GM19035 (cell line): ENCODE results near the gene RIPOR1.
"Not testable (repeated sequence)": the region's sequence is repeated elsewhere in the genome, so short reads cannot be mapped to it uniquely, and the experiment has no call there.

Source experiments
- ATAC-seq: cut with Tn5 transposase; IDR thresholded peaks from one replicate; pipeline ENCODE4 v1.9.1; 2021; ENCODE audit not compliant: unreplicated experiment

The RIPOR1 gene

DNA sequence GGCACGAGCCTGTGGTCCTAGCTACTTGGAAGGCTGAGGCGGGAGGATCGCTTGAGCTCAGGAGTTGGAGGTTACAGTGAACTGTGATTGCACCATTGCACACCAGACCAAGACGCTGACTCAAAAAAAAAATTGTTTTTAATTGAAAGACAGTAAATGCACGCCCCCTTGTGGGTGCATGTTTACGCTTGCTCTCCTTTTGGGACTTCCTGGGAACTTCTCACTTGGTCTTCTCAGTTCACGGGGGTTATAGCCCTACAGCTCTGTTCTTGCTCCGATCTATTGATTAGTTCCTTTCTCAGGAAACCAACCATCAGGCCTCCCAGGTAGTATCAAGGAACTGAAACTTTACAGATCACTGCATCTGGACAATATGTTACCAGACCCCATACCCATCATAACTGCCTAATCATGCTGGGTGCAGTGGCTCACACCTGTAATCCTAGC, 14.2 kb upstream of the RIPOR1 start:
- ATAC-seq, result no peak

DNA sequence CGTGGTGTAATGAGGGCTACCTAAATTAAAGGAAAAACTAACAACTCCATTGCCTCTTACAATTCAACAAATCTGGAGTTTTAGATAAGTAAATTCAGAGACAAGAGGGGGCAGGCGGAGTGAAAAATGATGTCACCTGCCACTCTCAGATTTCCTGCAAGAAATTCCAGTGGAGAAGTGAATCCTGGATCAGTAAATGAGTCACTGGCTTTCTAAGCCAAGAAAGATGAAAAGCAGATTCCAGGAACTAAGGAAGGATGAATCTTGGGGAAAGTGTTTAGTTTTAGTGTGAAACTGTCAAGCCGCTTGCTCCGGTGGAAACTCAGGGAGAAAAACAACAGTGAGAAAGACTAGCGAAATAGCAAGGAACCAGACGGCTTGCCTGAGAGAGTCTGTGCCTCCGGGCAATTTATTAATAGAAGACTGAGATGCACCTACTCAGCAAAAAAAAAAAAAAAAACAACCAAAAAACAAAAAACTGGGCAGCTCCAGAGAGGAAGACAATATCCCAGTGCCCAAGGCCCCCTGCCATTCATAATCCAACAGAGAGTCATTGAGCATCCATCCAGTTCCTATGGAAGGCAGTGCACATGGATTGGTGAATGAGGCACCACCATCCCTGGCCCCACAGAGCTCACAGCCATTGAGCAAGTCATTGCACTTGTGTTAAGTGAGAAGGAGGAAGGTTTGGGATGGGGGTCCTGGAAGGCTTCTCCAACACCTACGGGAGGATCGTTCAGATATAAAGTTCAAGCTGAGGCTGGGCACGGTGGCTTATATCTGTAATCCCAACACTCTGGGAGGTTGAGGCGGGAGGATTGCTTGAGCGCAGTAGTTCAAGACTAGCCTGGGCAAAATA, 12.1 kb upstream of the RIPOR1 start:
- ATAC-seq, result no peak

GRCh38 chr16:67517155-67517445, 11.5 kb upstream of the RIPOR1 start:
- no peak for ATAC-seq

GRCh38 chr16:67517661-67518423, 10.8 kb upstream of the RIPOR1 start:
- no peak for ATAC-seq

DNA sequence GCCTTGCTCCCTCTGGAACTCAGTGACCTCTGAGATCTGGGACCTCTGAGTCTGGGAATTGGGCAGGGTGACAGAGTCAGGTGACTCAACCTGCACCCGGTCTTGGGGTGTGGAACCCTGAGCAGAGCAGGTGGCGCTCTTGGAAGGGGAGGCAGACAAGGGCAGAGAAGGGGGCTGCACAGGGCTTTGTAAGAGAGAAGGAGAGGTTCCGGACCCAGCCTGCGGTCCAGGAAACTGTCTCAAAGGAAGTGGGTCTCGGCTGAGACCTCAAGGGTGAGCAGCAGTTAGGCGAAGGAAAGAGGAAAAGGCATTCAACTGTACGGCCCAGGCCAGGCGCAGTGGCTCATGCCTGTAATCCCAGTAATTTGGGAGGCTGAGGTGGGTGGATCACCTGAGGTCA, 10.0 kb upstream of the RIPOR1 start:
- ATAC-seq, result no peak

DNA sequence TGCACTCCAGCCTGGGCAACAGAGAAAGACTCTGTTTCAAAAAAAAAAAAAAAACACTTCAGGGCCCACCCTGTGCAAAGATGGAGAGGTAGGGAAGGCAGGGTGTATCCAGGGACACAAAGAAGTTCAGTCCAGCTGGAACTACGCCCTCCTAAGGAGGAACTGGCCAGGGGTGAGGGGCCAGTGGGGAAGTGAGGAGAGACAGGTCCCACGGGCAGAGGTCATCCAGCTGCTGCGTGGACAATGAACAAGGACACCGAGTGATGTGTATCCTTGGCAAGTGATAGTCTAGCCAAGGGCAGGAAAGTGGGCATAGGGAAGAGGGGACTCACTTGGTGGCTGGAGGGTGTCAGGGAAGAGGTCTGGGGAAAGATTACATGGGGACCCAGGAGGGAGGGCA, 9.4 kb upstream of the RIPOR1 start:
- no peak for ATAC-seq

DNA sequence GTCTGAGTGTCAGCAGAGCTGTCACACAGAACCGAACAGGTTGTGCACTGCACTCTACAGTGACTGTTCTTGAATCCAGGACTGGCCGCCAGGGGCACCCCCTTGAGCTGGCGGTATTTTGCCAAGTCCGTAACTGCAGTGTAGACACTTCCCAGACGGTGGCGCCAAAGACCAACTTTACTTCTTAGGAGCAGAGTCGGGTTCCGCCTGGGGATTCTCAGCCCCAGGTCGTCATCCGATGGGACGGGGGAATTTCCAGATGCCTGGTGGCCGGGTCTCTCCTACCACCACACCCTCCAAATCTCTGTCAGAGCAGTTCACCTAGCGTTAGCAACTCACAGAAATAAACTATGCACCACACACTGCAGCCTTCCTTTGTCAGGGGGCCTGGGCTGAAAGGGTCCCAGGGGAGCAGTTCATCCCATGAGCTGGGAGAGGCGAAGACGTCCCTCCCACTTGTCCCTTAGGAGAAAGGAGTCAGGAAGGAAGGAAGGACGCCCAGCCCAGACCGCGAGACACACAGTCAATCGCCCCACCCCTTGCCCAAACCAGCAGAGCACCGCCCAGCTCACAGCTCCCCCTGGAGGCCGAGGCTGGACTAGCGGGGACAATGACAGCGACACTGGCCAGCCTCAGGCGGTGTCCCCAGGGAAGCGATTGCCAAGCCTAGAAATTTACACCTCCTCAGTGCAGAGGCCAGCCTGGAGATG, 7.4 kb upstream of the RIPOR1 start:
- ATAC-seq, result peak; percentile 76

- no peak for ATAC-seq
Observed at GRCh38 chr16:67525176-67525860, 3.3 kb upstream of the RIPOR1 start.

- ATAC-seq, result no peak
Observed at GRCh38 chr16:67526149-67526791, 2.4 kb upstream of the RIPOR1 start.

DNA sequence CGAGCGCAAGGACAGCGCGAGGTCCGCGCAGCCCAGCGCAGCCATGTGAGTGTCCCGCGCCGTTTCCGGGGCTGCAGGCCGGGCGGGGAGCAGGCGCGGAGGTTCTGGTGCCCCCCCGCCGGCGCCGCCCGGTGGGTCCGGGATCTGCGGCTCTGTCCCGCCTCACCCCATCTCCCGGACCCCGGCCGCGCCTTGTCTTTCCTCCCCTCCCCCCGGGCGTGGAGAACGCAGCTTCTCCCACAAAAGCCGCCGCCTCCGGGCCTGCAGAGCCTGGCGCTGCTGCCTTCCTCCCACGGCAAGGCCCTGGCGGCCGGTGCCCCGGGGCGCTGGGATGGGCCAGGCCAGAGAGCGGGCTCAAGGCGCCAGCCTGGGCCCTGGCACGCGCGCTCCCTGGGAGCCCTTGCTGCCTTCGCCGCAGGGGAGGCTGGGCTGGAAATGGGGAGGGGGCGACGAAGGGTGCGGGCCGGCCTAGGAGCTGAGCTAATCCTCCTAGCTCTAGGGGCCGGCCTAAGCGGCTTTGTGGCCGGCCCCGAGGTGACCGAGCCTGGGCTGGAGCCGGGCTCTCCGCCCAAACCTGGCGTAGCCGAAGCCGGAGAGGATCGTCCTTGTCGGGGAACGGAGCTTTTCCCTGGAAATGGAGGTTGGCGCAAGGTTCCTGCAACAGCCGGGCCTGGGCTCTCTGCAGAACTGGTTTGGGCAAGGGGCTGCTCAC, 397 bp downstream of the RIPOR1 start:
- no peak for ATAC-seq

GRCh38 chr16:67529582-67530012, 968 bp downstream of the RIPOR1 start:
- no peak for ATAC-seq

DNA sequence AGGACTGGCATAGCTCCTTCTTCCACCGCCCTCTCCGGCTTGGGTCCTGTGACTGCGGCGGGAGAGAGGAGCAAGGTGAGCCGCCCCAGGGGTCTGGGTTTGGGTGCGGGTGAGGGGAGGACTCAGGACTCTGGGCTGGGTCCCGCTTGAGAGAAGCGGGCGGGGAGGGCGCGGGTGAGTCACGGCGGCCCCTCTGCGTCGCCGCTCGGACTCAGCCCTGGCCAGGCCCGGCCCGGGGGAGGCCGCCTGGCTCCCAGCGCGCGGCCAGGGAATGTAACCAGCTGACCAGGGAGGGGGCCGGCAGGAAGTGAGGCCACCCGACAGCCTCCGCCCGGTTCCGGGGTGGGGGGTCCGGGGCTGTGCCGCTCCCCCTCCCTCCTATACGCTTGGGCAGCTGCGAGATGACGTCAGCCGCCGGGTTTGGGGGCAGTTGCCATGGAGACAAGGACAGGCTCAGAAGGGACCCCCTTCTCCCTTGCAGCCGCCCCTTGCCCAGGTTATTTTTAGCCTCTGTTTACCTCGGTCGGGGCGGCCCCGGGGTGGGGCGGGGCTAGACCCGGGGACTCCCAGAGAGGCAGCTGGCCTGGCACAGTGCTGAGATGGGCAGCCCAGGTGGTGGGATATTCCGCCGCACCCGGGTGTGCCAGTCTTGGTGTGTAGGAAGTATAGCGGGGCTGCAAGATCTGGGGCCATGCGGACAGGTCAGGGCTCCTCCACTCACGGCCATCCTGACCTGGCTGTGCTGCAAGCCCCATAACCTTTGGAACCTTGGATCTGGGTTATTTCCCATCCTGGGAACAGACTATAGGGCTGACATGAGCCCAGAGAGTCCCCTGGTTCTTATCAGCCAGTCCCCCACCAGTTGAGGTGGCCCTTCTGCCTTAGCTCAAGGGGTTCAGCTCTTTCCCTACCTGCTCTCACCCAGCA, 1.6 kb downstream of the RIPOR1 start:
- no peak for ATAC-seq

DNA sequence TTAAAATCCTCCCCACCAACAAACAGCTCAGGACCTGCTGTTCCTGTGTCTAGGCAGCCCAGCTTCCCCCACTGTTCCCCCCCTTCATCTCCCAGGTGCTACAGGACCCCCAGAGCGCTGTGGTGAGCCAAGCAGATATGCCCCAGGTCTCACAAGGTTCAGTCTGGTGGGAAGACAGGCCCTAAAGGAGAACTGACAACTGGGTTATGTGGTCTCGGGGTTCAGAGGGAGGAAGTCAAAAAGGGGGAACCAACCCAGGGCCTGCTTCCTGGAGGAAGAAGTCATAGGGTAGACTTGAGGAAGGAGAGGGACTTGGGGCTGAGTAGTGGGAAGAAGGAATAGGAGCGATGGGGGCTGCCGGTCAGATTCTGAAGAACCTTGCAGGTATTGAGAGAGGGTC, 2.6 kb downstream of the RIPOR1 start:
- ATAC-seq, result no peak

GRCh38 chr16:67533024-67533560, 4.5 kb downstream of the RIPOR1 start:
- ATAC-seq, result no peak

- not testable (repeated sequence) for ATAC-seq
Observed at GRCh38 chr16:67533987-67534386, 5.4 kb downstream of the RIPOR1 start.

DNA sequence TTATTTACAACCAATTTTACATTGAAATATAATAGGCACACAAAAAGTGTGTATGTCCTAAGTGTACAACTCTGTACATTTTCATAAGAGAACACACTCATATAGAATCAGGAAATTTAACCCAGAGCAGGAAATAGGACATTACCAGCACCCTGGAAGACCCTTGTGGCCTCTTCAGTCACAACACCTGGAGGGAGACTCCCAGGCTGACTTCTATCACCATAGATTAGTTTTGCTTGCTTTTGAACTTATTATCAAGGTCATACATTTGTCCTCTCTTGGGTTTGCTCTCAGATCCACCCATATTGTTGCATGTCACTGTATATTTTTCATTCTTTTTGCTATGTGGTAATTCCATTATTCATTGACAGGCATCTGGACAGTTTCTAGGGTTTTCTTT, 5.8 kb downstream of the RIPOR1 start:
- ATAC-seq, result no peak

DNA sequence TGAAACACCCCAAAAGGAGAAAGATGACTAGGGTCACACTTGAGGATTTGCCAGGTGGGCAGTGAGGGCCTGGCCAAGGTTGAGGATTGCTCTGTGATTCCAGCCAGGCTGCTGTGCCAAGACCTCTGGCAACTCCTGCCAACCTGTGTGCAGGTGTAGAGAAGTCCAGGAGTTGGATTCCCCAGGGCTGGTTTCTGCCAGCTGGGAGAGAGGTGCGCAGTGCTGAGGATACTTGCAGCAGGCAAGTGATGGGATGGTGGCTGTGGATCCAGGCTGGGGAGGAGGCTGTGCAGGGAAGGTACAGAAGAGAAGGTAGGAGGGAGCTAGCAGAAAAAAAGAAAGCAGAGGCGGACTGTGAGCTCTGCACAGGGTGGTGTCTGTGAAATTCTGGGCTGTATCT, 6.6 kb downstream of the RIPOR1 start:
- ATAC-seq, result no peak

DNA sequence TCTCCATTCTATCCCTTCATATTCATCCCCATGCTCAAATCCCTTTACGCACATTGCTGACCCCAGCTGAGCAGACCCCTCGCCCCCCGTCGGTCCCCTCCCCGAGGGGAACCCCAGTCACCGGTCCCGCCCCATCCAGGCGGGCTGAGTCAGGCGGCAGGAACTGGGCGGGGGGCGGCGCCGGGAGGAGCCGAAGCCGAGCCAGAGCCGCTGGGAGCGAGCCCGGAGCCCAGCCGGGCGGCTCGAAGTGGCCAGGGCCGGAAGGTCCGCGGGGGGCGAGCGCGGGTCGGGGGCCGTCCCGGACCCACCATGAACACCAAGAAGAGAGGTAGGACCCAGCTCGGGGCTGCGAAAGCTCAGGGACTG, 8.6 kb downstream of the RIPOR1 start:
- peak; percentile 32 for ATAC-seq
